AG04450 (cell line): ENCODE data around the gene ZMYM1. TPM values are rescaled to one million over a fixed set of nuclear protein-coding genes. Genes with fewer than 3 reads are reported as not detected.
A peak's percentile ranks its signal among the peaks of the same experiment; 100 is the strongest.

ENCODE experiments used
- CTCF ChIA-PET: fragments of 300-600, 350-600 bp; formaldehyde crosslinking; extraction: SDS; loops from one replicate; lab custom pipeline; 2022; ENCODE audit warnings: antibody characterized with exemption, inconsistent platforms; lab: Charles Lee
- POLR2A ChIA-PET: fragments of 350-600 bp; formaldehyde crosslinking; extraction: SDS; loops from one replicate; lab custom pipeline; 2021; ENCODE audit warnings: antibody characterized with exemption, inconsistent platforms; lab: Yijun Ruan, JAX
- DNase-seq: peaks from one replicate; pipeline ENCODE4 v3.0.0-alpha.2; 2011; ENCODE audit warnings: low read depth, low spot score
- H3K27ac ChIP-seq: one replicate; pipeline ENCODE4 v1.5.1; 2012; ENCODE audit warnings: low read depth, low read length, control low read depth
- H3K27me3 ChIP-seq: one replicate; pipeline ENCODE4 v1.6.0; 2012; ENCODE audit warnings: low read length; ENCODE audit not compliant: control insufficient read depth, insufficient read depth
- H3K4me3 ChIP-seq: 2 replicates; pipeline ENCODE4 v1.5.1; 2011; ENCODE audit warnings: mild to moderate bottlenecking, low read depth, low read length, control low read depth
- H3K9me3 ChIP-seq: 2 replicates; pipeline ENCODE4 v1.5.1; 2012; ENCODE audit warnings: low read length; ENCODE audit not compliant: control insufficient read depth, insufficient read depth
- CTCF ChIP-seq: IDR thresholded peaks from 2 replicates; pipeline ENCODE4 v1.5.1; 2011; ENCODE audit warnings: low read depth, low read length, control low read depth, inconsistent platforms
- polyA plus RNA-seq: library from polyadenylated mRNA; depleted of rRNA; stranded (reverse); fragments of >200 nt; gene quantifications from 2 replicates; pipeline ENCODE4 v1.2.3, GENCODE V29; 2011

ZMYM1 gene
- polyA plus RNA-seq, 1 experiment: 12.9 TPM

- Histone ChIP-seq H3K9me3 (no peaks in the 10 kb centered on the region), H3K27me3 (peaks cover 3% of the 10 kb centered on the region), H3K27ac (no peak overlapping the region), H3K4me3 (no peak overlapping the region)
- CTCF ChIA-PET: no interaction called here
- POLR2A ChIA-PET: no interaction called here
- no peak for DNase-seq
- no peak for TF ChIP-seq CTCF
Measured at GRCh38 chr1:35043498-35043897, 35.7 kb upstream of the ZMYM1 start.

GRCh38 chr1:35044431-35044830 lies 34.8 kb upstream of the ZMYM1 start:
- ChIA-PET POLR2A (interaction anchor here (0.6 kb wide), 1 partner anchor 14 kb away, joined by 3 read pairs; no protein-coding TSS in a partner anchor), CTCF (no interaction called here)
- no peak for TF ChIP-seq CTCF
- Histone ChIP-seq H3K27me3 (peaks cover 3% of the 10 kb centered on the region), H3K4me3 (no peak overlapping the region), H3K9me3 (no peaks in the 10 kb centered on the region), H3K27ac (no peak overlapping the region)
- DNase-seq: no peak

- H3K4me3 ChIP-seq: no peak overlapping the region
- H3K9me3 ChIP-seq: no peaks in the 10 kb centered on the region
- CTCF ChIA-PET: no interaction called here
- no peak for TF ChIP-seq CTCF
- H3K27me3 ChIP-seq: peaks cover 3% of the 10 kb centered on the region
- peak overlapping the region; percentile 81 for H3K27ac ChIP-seq
- DNase-seq: no peak
- POLR2A ChIA-PET: interaction anchor here (1.2 to 1.9 kb wide), 2 partner anchors 15 to 32 kb away, joined by 3 to 4 read pairs; partner anchors contain the start of genes ZMYM1 and ZMYM6
Measured at GRCh38 chr1:35046730-35047129, 32.5 kb upstream of the ZMYM1 start.

- DNase-seq: peak; percentile 51
- CTCF ChIA-PET: no interaction called here
- H3K9me3 ChIP-seq: no peaks in the 10 kb centered on the region
- H3K27me3 ChIP-seq: peaks cover 3% of the 10 kb centered on the region
- H3K4me3 ChIP-seq: no peak overlapping the region
- H3K27ac ChIP-seq: peak overlapping the region; percentile 81
- no peak for TF ChIP-seq CTCF
- POLR2A ChIA-PET: interaction anchor here (1.2 to 1.9 kb wide), 2 partner anchors 16 to 32 kb away, joined by 3 to 4 read pairs; partner anchors contain the start of genes ZMYM1 and ZMYM6
Measured at GRCh38 chr1:35047188-35047858, 31.9 kb upstream of the ZMYM1 start.

- Histone ChIP-seq H3K27me3 (no peaks in the 10 kb centered on the region), H3K4me3 (no peak overlapping the region), H3K27ac (no peak overlapping the region), H3K9me3 (no peaks in the 10 kb centered on the region)
- TF ChIP-seq CTCF: no peak
- no peak for DNase-seq
- CTCF ChIA-PET: no interaction called here
- POLR2A ChIA-PET: interaction anchor here (0.6 kb wide), 1 partner anchor 14 kb away, joined by 3 read pairs; no protein-coding TSS in a partner anchor
Measured at GRCh38 chr1:35049116-35049515, 30.1 kb upstream of the ZMYM1 start.
